ENCODE measurements around the gene GLYATL3. TPM values are rescaled to one million over a fixed set of nuclear protein-coding genes. Genes with fewer than 3 reads are reported as not detected.

GLYATL3 gene
- polyA plus RNA-seq (2013) = not detected

- Histone ChIP-seq H3K9me3 (ENCODE audit: control extremely low read depth in 1 of 5, control insufficient read depth in 4 of 5, insufficient read depth in 2 of 5, low read depth in 1 of 5, low read length in 4 of 5) (no peaks in the 10 kb centered on the region), H3K27ac (ENCODE audit: insufficient read depth in 1 of 2, low read depth in 1 of 2, low read length in 2 of 2, poor library complexity in 1 of 2, severe bottlenecking in 2 of 2) (no peak within 1 kb of the TSS), H3K27me3 (replicated peaks in 2 of 5; ENCODE audit: control insufficient read depth in 4 of 5, insufficient read depth in 5 of 5, low read length in 4 of 5) (no peaks in the 10 kb centered on the region), H3K36me3 (ENCODE audit: control insufficient read depth in 4 of 4, insufficient read depth in 4 of 4, low read length in 3 of 4) (peaks cover 0 to 3% (median under 1%) of the 10 kb centered on the region in 4 experiments), H3K4me3 (ENCODE audit: control insufficient read depth in 1 of 7, extremely low read depth in 1 of 7, insufficient read depth in 4 of 7, low read depth in 2 of 7, low read length in 6 of 7) (no peak within 1 kb of the TSS), H3K4me1 (ENCODE audit: control extremely low read depth in 1 of 4, control insufficient read depth in 4 of 4, insufficient read depth in 4 of 4, low read length in 3 of 4) (no peaks in the 10 kb centered on the region)
- ChIA-PET CTCF (interaction anchor here (1.2 kb wide), 1 partner anchor 16 kb away, joined by 3 read pairs; no protein-coding TSS in a partner anchor), POLR2A (no interaction called here)
- DNase-seq = no peak
- WGBS (ENCODE audit: insufficient coverage) = no CpG with 5 or more reads among the region's 2 CpGs
Observed at GRCh38 chr6:49499623-49500022, at the start of gene GLYATL3. Gene GLYATL3 (plus strand): TSS chr6:49499923. CDS start chr6:49511991, 12,068 bp downstream.

- WGBS (ENCODE audit: insufficient coverage) = 100% methylated on average over 1 of the region's 2 CpGs
- peak in 2 of 3 donors; percentile 10 to 18 for DNase-seq
Observed at GRCh38 chr6:49453221-49453620, 46.5 kb upstream of the GLYATL3 start.

DNA sequence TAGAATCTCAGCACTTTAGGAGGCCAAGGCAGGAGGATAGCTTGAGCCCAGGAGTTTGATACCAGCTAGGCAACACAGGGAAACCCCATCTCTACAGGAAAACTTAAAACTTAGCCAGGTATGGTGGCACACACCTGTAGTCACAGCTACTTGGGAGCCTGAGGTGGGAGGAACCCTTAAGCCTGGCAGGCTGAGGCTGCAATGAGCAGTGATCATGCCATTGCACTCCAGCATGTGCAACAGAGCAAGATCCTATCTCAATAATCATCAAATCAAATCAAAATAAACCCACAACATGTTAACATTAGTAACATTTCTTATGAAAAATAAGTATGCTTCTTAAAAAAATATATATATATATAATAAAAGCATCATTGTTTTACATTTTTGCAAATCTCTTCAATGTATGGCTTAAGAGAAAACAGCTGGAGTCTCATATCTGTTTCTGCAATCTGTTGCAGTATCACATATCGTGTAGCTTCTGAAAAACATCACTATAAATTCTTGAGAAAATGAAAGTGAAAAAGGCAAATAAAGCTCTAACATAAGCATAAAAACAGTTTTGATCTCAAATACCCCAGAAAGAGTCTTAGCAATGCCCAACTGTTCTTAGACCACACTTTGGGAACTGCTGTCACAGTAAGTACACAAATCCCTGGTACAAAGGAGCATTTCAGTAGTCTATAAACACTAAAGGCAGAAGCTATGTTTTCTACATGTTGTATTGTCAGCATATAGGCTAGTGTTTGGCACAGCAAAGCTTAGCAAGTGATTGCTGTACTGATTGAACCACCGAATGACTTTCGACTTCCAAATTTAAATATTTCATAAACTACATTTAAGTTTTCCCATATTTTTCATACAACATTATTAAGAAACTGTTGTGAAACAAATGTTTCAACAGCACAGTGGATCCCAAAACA is 44.7 kb upstream of the GLYATL3 start:
- no CpG with 5 or more reads among the region's 3 CpGs for WGBS (ENCODE audit: insufficient coverage)
- H3K4me1 ChIP-seq (ENCODE audit: control extremely low read depth in 1 of 4, control insufficient read depth in 4 of 4, insufficient read depth in 4 of 4, low read length in 3 of 4) = peaks cover 0 to 3% (median 1%) of the 10 kb centered on the region in 4 experiments
- CTCF ChIA-PET = interaction anchor here (0.7 to 2.5 kb wide), 2 partner anchors 152 to 397 kb away, joined by 3 to 16 read pairs; no protein-coding TSS in a partner anchor
- POLR2A ChIA-PET = interaction anchor here (0.6 kb wide), 1 partner anchor 1722 kb away, joined by 4 read pairs; no protein-coding TSS in a partner anchor
- no peak for DNase-seq
- H3K4me3 ChIP-seq (ENCODE audit: control insufficient read depth in 1 of 7, extremely low read depth in 1 of 7, insufficient read depth in 4 of 7, low read depth in 2 of 7, low read length in 6 of 7) = no peak overlapping the region
- H3K9me3 ChIP-seq (ENCODE audit: control extremely low read depth in 1 of 5, control insufficient read depth in 4 of 5, insufficient read depth in 2 of 5, low read depth in 1 of 5, low read length in 4 of 5) = no peaks in the 10 kb centered on the region
- no peaks in the 10 kb centered on the region for H3K27me3 ChIP-seq (replicated peaks in 2 of 5; ENCODE audit: control insufficient read depth in 4 of 5, insufficient read depth in 5 of 5, low read length in 4 of 5)
- no peak overlapping the region for H3K27ac ChIP-seq (ENCODE audit: insufficient read depth in 1 of 2, low read depth in 1 of 2, low read length in 2 of 2, poor library complexity in 1 of 2, severe bottlenecking in 2 of 2)
- H3K36me3 ChIP-seq (ENCODE audit: control insufficient read depth in 4 of 4, insufficient read depth in 4 of 4, low read length in 3 of 4) = peaks cover 10 to 42% (median 13%) of the 10 kb centered on the region in 4 experiments

More at GRCh38 chr6:49453221-49453620, 46.5 kb upstream of the GLYATL3 start:
- Histone ChIP-seq H3K4me3 (ENCODE audit: control insufficient read depth in 1 of 7, extremely low read depth in 1 of 7, insufficient read depth in 4 of 7, low read depth in 2 of 7, low read length in 6 of 7) (no peak overlapping the region), H3K27me3 (replicated peaks in 2 of 5; ENCODE audit: control insufficient read depth in 4 of 5, insufficient read depth in 5 of 5, low read length in 4 of 5) (no peaks in the 10 kb centered on the region), H3K36me3 (ENCODE audit: control insufficient read depth in 4 of 4, insufficient read depth in 4 of 4, low read length in 3 of 4) (peaks cover 12 to 50% (median 16%) of the 10 kb centered on the region in 4 experiments), H3K27ac (ENCODE audit: insufficient read depth in 1 of 2, low read depth in 1 of 2, low read length in 2 of 2, poor library complexity in 1 of 2, severe bottlenecking in 2 of 2) (no peak overlapping the region), H3K4me1 (ENCODE audit: control extremely low read depth in 1 of 4, control insufficient read depth in 4 of 4, insufficient read depth in 4 of 4, low read length in 3 of 4) (no peaks in the 10 kb centered on the region), H3K9me3 (ENCODE audit: control extremely low read depth in 1 of 5, control insufficient read depth in 4 of 5, insufficient read depth in 2 of 5, low read depth in 1 of 5, low read length in 4 of 5) (no peaks in the 10 kb centered on the region)
- POLR2A ChIA-PET = no interaction called here
- CTCF ChIA-PET = interaction anchor here (0.8 to 2.5 kb wide), 5 partner anchors 9 to 156 kb away, joined by 3 to 16 read pairs (median 4); no protein-coding TSS in a partner anchor

- ChIA-PET CTCF (no interaction called here), POLR2A (interaction anchor here (0.6 kb wide), 1 partner anchor 66 kb away, joined by 3 read pairs; no protein-coding TSS in a partner anchor)
- H3K4me3 ChIP-seq (ENCODE audit: control insufficient read depth in 1 of 7, extremely low read depth in 1 of 7, insufficient read depth in 4 of 7, low read depth in 2 of 7, low read length in 6 of 7) = no peak overlapping the region
Observed at GRCh38 chr6:49457771-49458170, 42.0 kb upstream of the GLYATL3 start.

DNA sequence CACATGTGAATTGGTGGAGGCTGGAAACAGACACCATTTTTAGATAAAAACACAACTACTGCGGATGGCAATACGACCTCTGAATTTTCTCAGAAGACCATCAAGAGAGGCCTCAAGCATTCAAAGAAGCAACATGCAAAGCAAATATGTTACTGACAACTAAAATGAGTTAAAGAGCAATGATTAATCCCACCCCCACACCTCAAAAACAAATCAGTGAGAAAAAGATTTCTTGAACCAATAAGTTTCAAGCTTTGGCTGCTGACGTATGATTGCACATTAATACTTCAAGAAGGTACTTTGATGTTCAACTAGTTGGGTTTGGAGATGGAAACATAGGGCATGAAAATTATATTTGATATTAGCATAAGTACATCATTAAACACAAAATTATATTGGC is 37.7 kb upstream of the GLYATL3 start:
- Histone ChIP-seq H3K4me1 (ENCODE audit: control extremely low read depth in 1 of 4, control insufficient read depth in 4 of 4, insufficient read depth in 4 of 4, low read length in 3 of 4) (peaks cover 12 to 28% (median 19%) of the 10 kb centered on the region in 4 experiments), H3K27me3 (replicated peaks in 2 of 5; ENCODE audit: control insufficient read depth in 4 of 5, insufficient read depth in 5 of 5, low read length in 4 of 5) (no peaks in the 10 kb centered on the region), H3K27ac (ENCODE audit: insufficient read depth in 1 of 2, low read depth in 1 of 2, low read length in 2 of 2, poor library complexity in 1 of 2, severe bottlenecking in 2 of 2) (peak overlapping the region in 1 of 2 experiments; percentile 96), H3K36me3 (ENCODE audit: control insufficient read depth in 4 of 4, insufficient read depth in 4 of 4, low read length in 3 of 4) (peaks cover 0 to 12% (median 2%) of the 10 kb centered on the region in 4 experiments), H3K9me3 (ENCODE audit: control extremely low read depth in 1 of 5, control insufficient read depth in 4 of 5, insufficient read depth in 2 of 5, low read depth in 1 of 5, low read length in 4 of 5) (no peaks in the 10 kb centered on the region), H3K4me3 (ENCODE audit: control insufficient read depth in 1 of 7, extremely low read depth in 1 of 7, insufficient read depth in 4 of 7, low read depth in 2 of 7, low read length in 6 of 7) (peak overlapping the region in 6 of 7 experiments; percentile 88 to 100 (median 98))
- POLR2A ChIA-PET = no interaction called here
- 40% methylated on average over 1 of the region's 3 CpGs for WGBS (ENCODE audit: insufficient coverage)
- peak in 2 of 3 donors; percentile 14 to 20 for DNase-seq
- CTCF ChIA-PET = interaction anchor here (1.0 kb wide), 1 partner anchor 8 kb away, joined by 5 read pairs; no protein-coding TSS in a partner anchor

More at GRCh38 chr6:49457771-49458170, 42.0 kb upstream of the GLYATL3 start:
- Histone ChIP-seq H3K36me3 (ENCODE audit: control insufficient read depth in 4 of 4, insufficient read depth in 4 of 4, low read length in 3 of 4) (peaks cover 5 to 30% (median 8%) of the 10 kb centered on the region in 4 experiments), H3K27ac (ENCODE audit: insufficient read depth in 1 of 2, low read depth in 1 of 2, low read length in 2 of 2, poor library complexity in 1 of 2, severe bottlenecking in 2 of 2) (no peak overlapping the region), H3K4me1 (ENCODE audit: control extremely low read depth in 1 of 4, control insufficient read depth in 4 of 4, insufficient read depth in 4 of 4, low read length in 3 of 4) (peaks cover 5 to 16% (median 10%) of the 10 kb centered on the region in 4 experiments), H3K27me3 (replicated peaks in 2 of 5; ENCODE audit: control insufficient read depth in 4 of 5, insufficient read depth in 5 of 5, low read length in 4 of 5) (no peaks in the 10 kb centered on the region), H3K9me3 (ENCODE audit: control extremely low read depth in 1 of 5, control insufficient read depth in 4 of 5, insufficient read depth in 2 of 5, low read depth in 1 of 5, low read length in 4 of 5) (no peaks in the 10 kb centered on the region)
- DNase-seq = no peak
- no CpG with 5 or more reads among the region's 4 CpGs for WGBS (ENCODE audit: insufficient coverage)

DNA sequence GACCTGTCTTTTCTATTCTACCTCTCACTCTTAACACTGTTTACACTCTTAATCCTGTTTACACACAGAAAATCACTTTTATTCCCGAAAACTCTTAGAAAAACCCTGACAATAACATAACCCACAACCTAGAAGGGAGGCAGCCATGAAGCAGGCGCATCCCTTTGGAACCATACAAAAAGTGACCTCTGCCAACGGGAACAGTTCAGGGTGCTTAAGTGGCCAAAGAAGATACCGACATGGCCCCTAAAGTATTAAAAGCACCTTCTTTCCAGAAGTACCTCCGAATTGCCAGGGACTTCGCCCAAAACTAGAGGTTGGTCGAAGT is 37.2 kb upstream of the GLYATL3 start:
- WGBS (ENCODE audit: insufficient coverage) = 3% methylated on average over 7 of the region's 7 CpGs
- POLR2A ChIA-PET = no interaction called here

More for the DNA sequence above, 37.2 kb upstream of the GLYATL3 start:
- Histone ChIP-seq H3K4me1 (ENCODE audit: control extremely low read depth in 1 of 4, control insufficient read depth in 4 of 4, insufficient read depth in 4 of 4, low read length in 3 of 4) (peaks cover 12 to 28% (median 19%) of the 10 kb centered on the region in 4 experiments), H3K27me3 (replicated peaks in 2 of 5; ENCODE audit: control insufficient read depth in 4 of 5, insufficient read depth in 5 of 5, low read length in 4 of 5) (no peaks in the 10 kb centered on the region), H3K4me3 (ENCODE audit: control insufficient read depth in 1 of 7, extremely low read depth in 1 of 7, insufficient read depth in 4 of 7, low read depth in 2 of 7, low read length in 6 of 7) (peak overlapping the region; percentile 60 to 100 (median 97)), H3K36me3 (ENCODE audit: control insufficient read depth in 4 of 4, insufficient read depth in 4 of 4, low read length in 3 of 4) (peaks cover 0 to 8% (median 2%) of the 10 kb centered on the region in 4 experiments), H3K9me3 (ENCODE audit: control extremely low read depth in 1 of 5, control insufficient read depth in 4 of 5, insufficient read depth in 2 of 5, low read depth in 1 of 5, low read length in 4 of 5) (no peaks in the 10 kb centered on the region), H3K27ac (ENCODE audit: insufficient read depth in 1 of 2, low read depth in 1 of 2, low read length in 2 of 2, poor library complexity in 1 of 2, severe bottlenecking in 2 of 2) (peak overlapping the region; percentile 91 to 96)
- no peak for DNase-seq
- CTCF ChIA-PET = interaction anchor here (1.0 kb wide), 1 partner anchor 9 kb away, joined by 5 read pairs; no protein-coding TSS in a partner anchor

Measured in common myeloid progenitor, CD34-positive (primary cell).